Astrocyte (in vitro differentiated cells and primary cell): ENCODE measurements around the gene NCBP3.

Source experiments
- EZH2 ChIP-seq: IDR thresholded peaks from 2 replicates; pipeline ENCODE4 v1.6.1; 2012; ENCODE audit warnings: mild to moderate bottlenecking, low read length, inconsistent platforms; ENCODE audit not compliant: insufficient read depth
- TF ChIP-seq, protein P1 (sequence below): IDR thresholded peaks from 2 replicates; pipeline ENCODE4 v1.5.1; 2011; ENCODE audit warnings: low read depth, mild to moderate bottlenecking, inconsistent platforms, low read length, moderate library complexity; ENCODE audit not compliant: insufficient read depth

DNA sequence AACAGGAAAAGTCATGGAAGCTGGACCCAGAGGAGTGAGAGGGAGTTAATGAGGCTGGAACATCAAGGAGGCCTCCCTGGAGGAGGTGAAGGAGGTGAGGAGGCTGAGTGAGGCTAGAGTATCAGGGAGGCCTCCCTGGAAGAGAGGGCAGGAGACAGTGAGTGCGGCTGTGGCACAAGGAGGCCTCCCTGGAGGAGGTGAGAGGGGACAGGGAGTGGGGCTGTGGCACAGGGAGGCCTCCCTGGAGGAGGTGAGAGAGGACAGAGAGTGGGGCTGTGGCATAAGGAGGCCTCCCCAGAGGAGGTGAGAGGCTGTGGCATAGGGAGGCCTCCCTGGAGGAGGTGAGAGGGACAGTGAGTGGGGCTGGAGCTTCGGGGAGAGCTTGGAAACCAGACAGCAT, 41.3 kb upstream of the NCBP3 start:
- TF ChIP-seq, protein P1, sequence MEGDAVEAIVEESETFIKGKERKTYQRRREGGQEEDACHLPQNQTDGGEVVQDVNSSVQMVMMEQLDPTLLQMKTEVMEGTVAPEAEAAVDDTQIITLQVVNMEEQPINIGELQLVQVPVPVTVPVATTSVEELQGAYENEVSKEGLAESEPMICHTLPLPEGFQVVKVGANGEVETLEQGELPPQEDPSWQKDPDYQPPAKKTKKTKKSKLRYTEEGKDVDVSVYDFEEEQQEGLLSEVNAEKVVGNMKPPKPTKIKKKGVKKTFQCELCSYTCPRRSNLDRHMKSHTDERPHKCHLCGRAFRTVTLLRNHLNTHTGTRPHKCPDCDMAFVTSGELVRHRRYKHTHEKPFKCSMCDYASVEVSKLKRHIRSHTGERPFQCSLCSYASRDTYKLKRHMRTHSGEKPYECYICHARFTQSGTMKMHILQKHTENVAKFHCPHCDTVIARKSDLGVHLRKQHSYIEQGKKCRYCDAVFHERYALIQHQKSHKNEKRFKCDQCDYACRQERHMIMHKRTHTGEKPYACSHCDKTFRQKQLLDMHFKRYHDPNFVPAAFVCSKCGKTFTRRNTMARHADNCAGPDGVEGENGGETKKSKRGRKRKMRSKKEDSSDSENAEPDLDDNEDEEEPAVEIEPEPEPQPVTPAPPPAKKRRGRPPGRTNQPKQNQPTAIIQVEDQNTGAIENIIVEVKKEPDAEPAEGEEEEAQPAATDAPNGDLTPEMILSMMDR: no peak
- TF ChIP-seq EZH2: no peak
